GM12891 (cell line): ENCODE measurements around the gene HAT1.

Experiments
- POLR2A ChIP-seq: IDR thresholded peaks from 2 replicates; pipeline ENCODE4 v1.6.1; 2011; ENCODE audit warnings: low read depth, low read length, control low read depth
- POLR2AphosphoS5 ChIP-seq: IDR thresholded peaks from 2 replicates; pipeline ENCODE4 v1.6.1; 2011; ENCODE audit warnings: low read depth, low read length, control low read depth
- SPI1 ChIP-seq: IDR thresholded peaks from 2 replicates; pipeline ENCODE4 v1.6.1; 2011; ENCODE audit warnings: low read depth, low read length, control low read depth
- TAF1 ChIP-seq: IDR thresholded peaks from 2 replicates; pipeline ENCODE4 v1.6.1; 2011; ENCODE audit warnings: low read depth, low read length, control low read depth

- TF ChIP-seq POLR2AphosphoS5 (no peak), TAF1 (no peak), POLR2A (no peak), SPI1 (no peak)
These were observed 68.8 kb downstream of the HAT1 start for GRCh38 chr2:171991027-171991426.
